Osteocyte (in vitro differentiated cells): Measurements from ENCODE around the gene ZFYVE28. TPM values are rescaled to one million over a fixed set of nuclear protein-coding genes. Genes with fewer than 3 reads are reported as not detected.

Source experiments
- DNase-seq: peaks from one replicate; pipeline ENCODE4 v3.0.0; 2021; ENCODE audit warnings: mixed read lengths; ENCODE audit not compliant: unreplicated experiment; ENCODE audit errors: extremely low spot score
- H3K27ac Mint-ChIP-seq: one replicate; pipeline ENCODE4 v1.8.0; 2021; ENCODE audit warnings: mild to moderate bottlenecking, mixed read lengths; ENCODE audit not compliant: unreplicated experiment
- H3K27me3 Mint-ChIP-seq: one replicate; pipeline ENCODE4 v1.8.0; 2021; ENCODE audit warnings: mixed read lengths; ENCODE audit not compliant: unreplicated experiment
- H3K36me3 Mint-ChIP-seq: one replicate; pipeline ENCODE4 v1.8.0; 2021; ENCODE audit warnings: mixed read lengths; ENCODE audit not compliant: unreplicated experiment
- H3K4me1 Mint-ChIP-seq: one replicate; pipeline ENCODE4 v1.8.0; 2021; ENCODE audit warnings: mixed read lengths; ENCODE audit not compliant: unreplicated experiment
- H3K4me3 Mint-ChIP-seq: one replicate; pipeline ENCODE4 v1.8.0; 2021; ENCODE audit warnings: mild to moderate bottlenecking, moderate library complexity, mixed read lengths; ENCODE audit not compliant: unreplicated experiment
- H3K9me3 Mint-ChIP-seq: one replicate; pipeline ENCODE4 v1.8.0; 2021; ENCODE audit warnings: mixed read lengths; ENCODE audit not compliant: unreplicated experiment
- CTCF ChIP-seq: fragments of 200-600 bp; sonication (generic); IDR thresholded peaks from 2 replicates; pipeline ENCODE4 v1.5.0; 2021; ENCODE audit warnings: antibody characterized with exemption, mild to moderate bottlenecking, moderate library complexity
- total RNA-seq: library from RNA; stranded (reverse); gene quantifications from 2 replicates; pipeline ENCODE4 v1.2.1, GENCODE V29; 2021

Gene ZFYVE28
- total RNA-seq, 1 donor from 2014 or later = 3.4 TPM

GRCh38 chr4:2388429-2389182 is 29.8 kb downstream of the ZFYVE28 start:
- no peak for DNase-seq
- Mint-ChIP-seq H3K36me3 (no peaks in the 10 kb centered on the region), H3K4me1 (peaks cover 22% of the 10 kb centered on the region), H3K9me3 (no peaks in the 10 kb centered on the region), H3K27me3 (peaks cover 60% of the 10 kb centered on the region), H3K4me3 (no peak overlapping the region), H3K27ac (no peak overlapping the region)
- TF ChIP-seq CTCF = no peak

GRCh38 chr4:2387829-2388228 is 30.6 kb downstream of the ZFYVE28 start:
- Mint-ChIP-seq H3K36me3 (no peaks in the 10 kb centered on the region), H3K9me3 (no peaks in the 10 kb centered on the region), H3K27me3 (peaks cover 57% of the 10 kb centered on the region), H3K27ac (no peak overlapping the region), H3K4me3 (no peak overlapping the region), H3K4me1 (peaks cover 20% of the 10 kb centered on the region)
- TF ChIP-seq CTCF = no peak
- DNase-seq = no peak

- H3K4me1 Mint-ChIP-seq = peaks cover 20% of the 10 kb centered on the region
- no peaks in the 10 kb centered on the region for H3K36me3 Mint-ChIP-seq
- no peak overlapping the region for H3K4me3 Mint-ChIP-seq
- H3K27ac Mint-ChIP-seq = no peak overlapping the region
- no peak for TF ChIP-seq CTCF
- DNase-seq = no peak
- no peaks in the 10 kb centered on the region for H3K9me3 Mint-ChIP-seq
- H3K27me3 Mint-ChIP-seq = peaks cover 59% of the 10 kb centered on the region
Observed at GRCh38 chr4:2387218-2387617, 31.2 kb downstream of the ZFYVE28 start.

GRCh38 chr4:2386717-2387116 is 31.7 kb downstream of the ZFYVE28 start:
- Mint-ChIP-seq H3K27ac (no peak overlapping the region), H3K9me3 (no peaks in the 10 kb centered on the region), H3K4me3 (no peak overlapping the region), H3K27me3 (peaks cover 57% of the 10 kb centered on the region), H3K4me1 (peaks cover 20% of the 10 kb centered on the region), H3K36me3 (no peaks in the 10 kb centered on the region)
- DNase-seq = no peak
- TF ChIP-seq CTCF = no peak

GRCh38 chr4:2385516-2385915 is 32.9 kb downstream of the ZFYVE28 start:
- Mint-ChIP-seq H3K27ac (no peak overlapping the region), H3K4me1 (peaks cover 9% of the 10 kb centered on the region), H3K27me3 (peaks cover 57% of the 10 kb centered on the region), H3K4me3 (no peak overlapping the region), H3K36me3 (peaks cover 6% of the 10 kb centered on the region), H3K9me3 (peaks cover 5% of the 10 kb centered on the region)
- TF ChIP-seq CTCF = no peak
- no peak for DNase-seq
